ENCODE results near the gene FARS2.
A peak's percentile ranks its signal among the peaks of the same experiment; 100 is the strongest.

Gene FARS2

GRCh38 chr6:5287205-5287965, 26.1 kb downstream of the FARS2 start:
- no peak for DNase-seq

- DNase-seq, result no peak
Measured at GRCh38 chr6:5287966-5288297, 26.6 kb downstream of the FARS2 start.

- DNase-seq, result no peak
Measured at GRCh38 chr6:5290097-5290496, 28.8 kb downstream of the FARS2 start.

GRCh38 chr6:5290500-5290899, 29.2 kb downstream of the FARS2 start:
- no peak for DNase-seq

- no peak for DNase-seq
Measured at GRCh38 chr6:5292154-5292553, 30.8 kb downstream of the FARS2 start.

- no peak for DNase-seq
Measured at GRCh38 chr6:5293692-5294091, 32.4 kb downstream of the FARS2 start.

GRCh38 chr6:5294392-5295211, 33.3 kb downstream of the FARS2 start:
- no peak for DNase-seq

- no peak for DNase-seq
Measured at GRCh38 chr6:5295623-5296022, 34.3 kb downstream of the FARS2 start.

- no peak for DNase-seq
Measured at GRCh38 chr6:5300206-5300764, 39.0 kb downstream of the FARS2 start.

GRCh38 chr6:5302220-5302946, 41.1 kb downstream of the FARS2 start:
- DNase-seq, result no peak

GRCh38 chr6:5302995-5303622, 41.8 kb downstream of the FARS2 start:
- DNase-seq, result peak; percentile 58 to 72

GRCh38 chr6:5303682-5304081, 42.4 kb downstream of the FARS2 start:
- DNase-seq, result no peak

GRCh38 chr6:5305968-5306626, 44.8 kb downstream of the FARS2 start:
- DNase-seq, result no peak

GRCh38 chr6:5307058-5307457, 45.7 kb downstream of the FARS2 start:
- no peak for DNase-seq

GRCh38 chr6:5308066-5308465, 46.8 kb downstream of the FARS2 start:
- DNase-seq, result no peak

GRCh38 chr6:5314191-5314865, 53.0 kb downstream of the FARS2 start:
- no peak for DNase-seq

- DNase-seq, result no peak
Measured at GRCh38 chr6:5315881-5316280, 54.6 kb downstream of the FARS2 start.

GRCh38 chr6:5316951-5317350, 55.6 kb downstream of the FARS2 start:
- no peak for DNase-seq

GRCh38 chr6:5318617-5319272, 57.4 kb downstream of the FARS2 start:
- DNase-seq, result no peak

- DNase-seq, result no peak
Measured at GRCh38 chr6:5323979-5324378, 62.7 kb downstream of the FARS2 start.

- no peak for DNase-seq
Measured at GRCh38 chr6:5325173-5325572, 63.9 kb downstream of the FARS2 start.
